Measurements from ENCODE around the gene BHLHE41.

DNA sequence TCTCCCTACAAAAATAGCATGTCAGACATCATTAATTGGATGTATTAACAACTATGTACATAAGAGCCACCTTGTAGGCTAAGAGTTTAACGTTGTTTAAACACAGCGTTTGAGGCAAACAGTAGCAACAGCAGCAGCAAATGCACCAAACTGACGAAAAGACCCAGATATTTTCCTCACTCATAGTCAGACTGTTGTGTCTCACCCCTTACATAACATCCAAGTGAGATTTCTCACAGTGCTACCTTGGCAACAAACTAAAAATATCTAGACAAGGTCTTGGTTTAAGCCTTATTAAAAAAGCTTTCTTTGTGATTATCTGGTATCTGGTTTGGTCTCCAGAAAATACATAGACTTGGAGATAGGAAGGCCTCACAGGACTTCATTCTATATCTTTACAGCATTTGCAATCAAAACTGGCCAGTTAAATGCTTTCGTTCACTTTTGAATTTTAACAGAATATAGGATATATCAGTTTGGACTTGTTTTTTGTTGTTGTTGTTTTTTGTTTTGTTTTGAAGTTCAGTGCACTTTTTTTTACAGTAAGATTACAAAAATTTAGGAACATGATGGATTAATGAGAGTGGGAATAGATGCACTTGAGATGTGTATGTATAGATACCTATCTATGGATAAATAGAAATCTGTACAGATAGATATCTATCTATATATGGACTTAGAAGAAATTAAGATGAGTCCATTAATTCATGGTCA lies 4.1 kb downstream of the BHLHE41 start:
- TF ChIP-seq, protein P1, sequence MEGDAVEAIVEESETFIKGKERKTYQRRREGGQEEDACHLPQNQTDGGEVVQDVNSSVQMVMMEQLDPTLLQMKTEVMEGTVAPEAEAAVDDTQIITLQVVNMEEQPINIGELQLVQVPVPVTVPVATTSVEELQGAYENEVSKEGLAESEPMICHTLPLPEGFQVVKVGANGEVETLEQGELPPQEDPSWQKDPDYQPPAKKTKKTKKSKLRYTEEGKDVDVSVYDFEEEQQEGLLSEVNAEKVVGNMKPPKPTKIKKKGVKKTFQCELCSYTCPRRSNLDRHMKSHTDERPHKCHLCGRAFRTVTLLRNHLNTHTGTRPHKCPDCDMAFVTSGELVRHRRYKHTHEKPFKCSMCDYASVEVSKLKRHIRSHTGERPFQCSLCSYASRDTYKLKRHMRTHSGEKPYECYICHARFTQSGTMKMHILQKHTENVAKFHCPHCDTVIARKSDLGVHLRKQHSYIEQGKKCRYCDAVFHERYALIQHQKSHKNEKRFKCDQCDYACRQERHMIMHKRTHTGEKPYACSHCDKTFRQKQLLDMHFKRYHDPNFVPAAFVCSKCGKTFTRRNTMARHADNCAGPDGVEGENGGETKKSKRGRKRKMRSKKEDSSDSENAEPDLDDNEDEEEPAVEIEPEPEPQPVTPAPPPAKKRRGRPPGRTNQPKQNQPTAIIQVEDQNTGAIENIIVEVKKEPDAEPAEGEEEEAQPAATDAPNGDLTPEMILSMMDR (conservative IDR thresholded peaks at IDR 0.05 in 1 of 2, IDR thresholded peaks at IDR 0.05 in 1 of 2; ENCODE audit: extremely low read depth in 1 of 2, insufficient read depth in 1 of 2, low read depth in 1 of 2, low read length in 2 of 2): no peak
- TF ChIP-seq EZH2 (IDR thresholded peaks at IDR 0.05; ENCODE audit: borderline replicate concordance, low read length): no peak
